Psoas muscle (tissue), 8 donors: ENCODE results near the gene FBXL16. TPM values are rescaled to one million over a fixed set of nuclear protein-coding genes. Genes with fewer than 3 reads are reported as not detected.

ENCODE experiments used
- ATAC-seq, 4 donors: fragments of 200-7000 bp; cut with Tn5 transposase; one replicate each; pipeline ENCODE4 v1.9.1; 2020; ENCODE audit warnings: moderate library complexity in 3 of 4, mild to moderate bottlenecking in 2 of 4
- DNase-seq, 2 donors: peaks; one replicate each; pipeline ENCODE4 v3.0.0-alpha.2; 2020
- H3K27ac ChIP-seq: fragments of 200-600 bp; one replicate; pipeline ENCODE4 v1.8.0; 2022
- H3K27me3 ChIP-seq, 3 donors: fragments of 200-600 bp in 1 of 3; one replicate each; pipeline versions ENCODE4 v1.6.1 to v1.8.0; 2013 to 2022; ENCODE audit warnings: low read length in 2 of 3, mild to moderate bottlenecking in 2 of 3, moderate library complexity in 1 of 3; ENCODE audit not compliant: insufficient read depth in 3 of 3
- H3K36me3 ChIP-seq, 2 donors: fragments of 200-600 bp in 1 of 2; one replicate each; pipeline versions ENCODE4 v1.6.1 to v1.8.0; 2013 to 2022; ENCODE audit warnings: low read depth in 1 of 2, mild to moderate bottlenecking in 1 of 2, moderate library complexity in 1 of 2; ENCODE audit not compliant: insufficient read depth in 1 of 2
- H3K4me1 ChIP-seq: fragments of 200-600 bp; one replicate; pipeline ENCODE4 v1.8.0; 2022
- H3K4me3 ChIP-seq: fragments of 200-600 bp; one replicate; pipeline ENCODE4 v1.8.0; 2022; ENCODE audit warnings: mild to moderate bottlenecking
- H3K9me3 ChIP-seq: fragments of 200-600 bp; one replicate; pipeline ENCODE4 v1.8.0; 2022
- CTCF ChIP-seq: fragments of 200-600 bp; IDR thresholded peaks from one replicate; pipeline ENCODE4 v1.8.0; 2022; ENCODE audit warnings: antibody characterized with exemption
- WGBS, 3 donors: extraction: QIAGEN DNeasy Blood & Tissue Kit; methylation state at CpG; one replicate each; pipeline versions ENCODE4 v1.1.6 to v1.1.7; 2013; 5-methylcytosine and 5-hydroxymethylcytosine counted together
- intact Hi-C, 2 donors: fragments of 100-400 bp; cut with DNase I; formaldehyde crosslinking; loops; one replicate each; pipeline versions ENCODE4 v1.11.0 to v1.14.2; 2022
- polyA plus RNA-seq, 3 donors: library from polyadenylated mRNA; stranded (reverse); fragments of 200-250 nt; gene quantifications; one replicate each; pipeline ENCODE4 v1.2.3, GENCODE V29; 2013
- total RNA-seq, 4 donors: library from RNA; stranded (reverse); fragmentation: NEBNext Ultra II Directional in 2 of 4; extraction: Animal tissue kit (Norgen Biotek cat#: 25700) in 2 of 4; gene quantifications; one replicate each; pipeline versions ENCODE4 v1.2.1 to v1.2.4, GENCODE V29; 2021 to 2023
- donor health status: healthy with polysubstance abuse.
- donor health status: DM: no; HTN: no; CAD: no; lungs with moderate emphysema.
- donor health status: Bipolar disorder and iron deficiency.
- donor health status: healthy.
- donor health status: DM: yes; HTN: yes; CAD: no.
- donor health status: DM: no; HTN: no; CAD: no.
- donor health status: DM: no; HTN: no; CAD: no.
- donor health status: DM: yes; HTN: yes; CAD: no.

The FBXL16 gene
- total and polyA plus RNA-seq, 7 donors = 0.04 to 0.16 (median 0.08) TPM; not detected in 2

GRCh38 chr16:740764-741505 is 35.3 kb upstream of the FBXL16 start, which contains the start of gene CIAO3:
Gene CIAO3, minus strand, starts transcription at chr16:740997. Its CDS starts 12 bp downstream, at chr16:740985.
- Histone ChIP-seq H3K9me3 (no peaks in the 10 kb centered on the region), H3K27ac (peak within 1 kb of the TSS; percentile 77), H3K4me3 (peak within 1 kb of the TSS; percentile 93), H3K27me3 (peaks cover 0 to 10% (median 0%) of the 10 kb centered on the region in 3 donors), H3K36me3 (peaks cover 0 to 28% of the 10 kb centered on the region in 2 donors), H3K4me1 (peaks cover 12% of the 10 kb centered on the region)
- intact Hi-C loops = loop anchor here in 1 of 2 donors (1.0 kb wide), 1 partner anchor 30 kb away; no protein-coding TSS in a partner anchor
- DNase-seq (peak; percentile 90 to 94), ATAC-seq (peak; percentile 95 to 98 (median 98))
- WGBS, 3 donors = 1% methylated on average over 50 to 79 of the region's 79 CpGs
- TF ChIP-seq CTCF = peak; percentile 90

GRCh38 chr16:740459-740763 is 34.8 kb upstream of the FBXL16 start:
- TF ChIP-seq CTCF = no peak
- ATAC-seq = peak; percentile 23 to 43 (median 34)
- H3K27ac ChIP-seq = peak overlapping the region; percentile 77
- H3K4me1 ChIP-seq = peaks cover 12% of the 10 kb centered on the region
- 0 to 3% (median 0%) methylated on average over 7 to 22 of the region's 22 CpGs for WGBS, 3 donors
- intact Hi-C loops = no loop called here
- H3K4me3 ChIP-seq = peak overlapping the region; percentile 93
- peaks cover 0 to 34% of the 10 kb centered on the region in 2 donors for H3K36me3 ChIP-seq
- no peaks in the 10 kb centered on the region for H3K9me3 ChIP-seq
- peaks cover 0 to 10% (median 0%) of the 10 kb centered on the region in 3 donors for H3K27me3 ChIP-seq
- DNase-seq = no peak

- Histone ChIP-seq H3K36me3 (peaks cover 0 to 38% of the 10 kb centered on the region in 2 donors), H3K27me3 (peaks cover 0 to 8% (median 0%) of the 10 kb centered on the region in 3 donors), H3K4me3 (peak overlapping the region; percentile 93), H3K4me1 (peaks cover 12% of the 10 kb centered on the region), H3K27ac (peak overlapping the region; percentile 77), H3K9me3 (no peaks in the 10 kb centered on the region)
- 41 to 44% (median 42%) methylated on average over 36 to 38 of the region's 38 CpGs for WGBS, 3 donors
- TF ChIP-seq CTCF = no peak
- no peak for DNase-seq
- ATAC-seq = peak in 1 of 4 donors; percentile 1
- intact Hi-C loops = no loop called here
These were observed 34.2 kb upstream of the FBXL16 start for GRCh38 chr16:739560-740458.

DNA sequence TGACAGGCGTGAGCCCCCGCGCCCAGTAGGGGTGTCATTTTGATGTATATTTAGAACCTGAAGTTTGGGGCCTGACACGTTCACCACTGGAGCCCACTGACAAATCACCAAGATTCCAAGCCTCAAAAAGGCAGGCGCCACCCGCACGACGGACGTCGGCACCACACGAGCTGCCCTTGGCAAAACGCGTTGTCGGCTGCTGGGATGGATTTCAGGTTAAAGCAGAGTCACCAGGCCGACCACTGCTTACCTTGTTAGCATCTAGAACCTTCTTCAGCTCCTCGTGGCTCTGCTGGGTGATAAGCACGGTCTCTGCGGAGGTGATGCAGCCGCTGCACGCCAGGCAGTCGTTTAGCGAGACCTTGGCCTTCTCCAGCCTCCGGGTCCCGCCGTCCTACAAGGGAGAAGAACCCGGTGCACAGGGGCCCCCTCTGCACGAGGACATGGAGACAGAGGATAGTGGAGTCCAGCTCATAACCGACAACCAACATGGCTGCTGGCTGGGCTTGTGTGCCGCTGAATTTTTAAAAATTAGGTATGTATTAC is 31.4 kb upstream of the FBXL16 start:
- Histone ChIP-seq H3K4me1 (peaks cover 12% of the 10 kb centered on the region), H3K4me3 (no peak overlapping the region), H3K36me3 (peaks cover 3 to 66% of the 10 kb centered on the region in 2 donors), H3K27me3 (no peaks in the 10 kb centered on the region), H3K27ac (no peak overlapping the region), H3K9me3 (no peaks in the 10 kb centered on the region)
- ATAC-seq (no peak), DNase-seq (no peak)
- intact Hi-C loops = no loop called here
- no peak for TF ChIP-seq CTCF
- 92 to 94% (median 92%) methylated on average over 29 of the region's 29 CpGs for WGBS, 3 donors
